ENCODE data around the gene INO80. TPM values are rescaled to one million over a fixed set of nuclear protein-coding genes. Genes with fewer than 3 reads are reported as not detected.
"Not testable (repeated sequence)": the region's sequence is repeated elsewhere in the genome, so short reads cannot be mapped to it uniquely, and the experiment has no call there.

The INO80 gene, protein sequence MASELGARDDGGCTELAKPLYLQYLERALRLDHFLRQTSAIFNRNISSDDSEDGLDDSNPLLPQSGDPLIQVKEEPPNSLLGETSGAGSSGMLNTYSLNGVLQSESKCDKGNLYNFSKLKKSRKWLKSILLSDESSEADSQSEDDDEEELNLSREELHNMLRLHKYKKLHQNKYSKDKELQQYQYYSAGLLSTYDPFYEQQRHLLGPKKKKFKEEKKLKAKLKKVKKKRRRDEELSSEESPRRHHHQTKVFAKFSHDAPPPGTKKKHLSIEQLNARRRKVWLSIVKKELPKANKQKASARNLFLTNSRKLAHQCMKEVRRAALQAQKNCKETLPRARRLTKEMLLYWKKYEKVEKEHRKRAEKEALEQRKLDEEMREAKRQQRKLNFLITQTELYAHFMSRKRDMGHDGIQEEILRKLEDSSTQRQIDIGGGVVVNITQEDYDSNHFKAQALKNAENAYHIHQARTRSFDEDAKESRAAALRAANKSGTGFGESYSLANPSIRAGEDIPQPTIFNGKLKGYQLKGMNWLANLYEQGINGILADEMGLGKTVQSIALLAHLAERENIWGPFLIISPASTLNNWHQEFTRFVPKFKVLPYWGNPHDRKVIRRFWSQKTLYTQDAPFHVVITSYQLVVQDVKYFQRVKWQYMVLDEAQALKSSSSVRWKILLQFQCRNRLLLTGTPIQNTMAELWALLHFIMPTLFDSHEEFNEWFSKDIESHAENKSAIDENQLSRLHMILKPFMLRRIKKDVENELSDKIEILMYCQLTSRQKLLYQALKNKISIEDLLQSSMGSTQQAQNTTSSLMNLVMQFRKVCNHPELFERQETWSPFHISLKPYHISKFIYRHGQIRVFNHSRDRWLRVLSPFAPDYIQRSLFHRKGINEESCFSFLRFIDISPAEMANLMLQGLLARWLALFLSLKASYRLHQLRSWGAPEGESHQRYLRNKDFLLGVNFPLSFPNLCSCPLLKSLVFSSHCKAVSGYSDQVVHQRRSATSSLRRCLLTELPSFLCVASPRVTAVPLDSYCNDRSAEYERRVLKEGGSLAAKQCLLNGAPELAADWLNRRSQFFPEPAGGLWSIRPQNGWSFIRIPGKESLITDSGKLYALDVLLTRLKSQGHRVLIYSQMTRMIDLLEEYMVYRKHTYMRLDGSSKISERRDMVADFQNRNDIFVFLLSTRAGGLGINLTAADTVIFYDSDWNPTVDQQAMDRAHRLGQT (N-terminal part only)
- total RNA-seq (ENCODE audit: insufficient read depth, low replicate concordance), result 16.9 TPM

DNA sequence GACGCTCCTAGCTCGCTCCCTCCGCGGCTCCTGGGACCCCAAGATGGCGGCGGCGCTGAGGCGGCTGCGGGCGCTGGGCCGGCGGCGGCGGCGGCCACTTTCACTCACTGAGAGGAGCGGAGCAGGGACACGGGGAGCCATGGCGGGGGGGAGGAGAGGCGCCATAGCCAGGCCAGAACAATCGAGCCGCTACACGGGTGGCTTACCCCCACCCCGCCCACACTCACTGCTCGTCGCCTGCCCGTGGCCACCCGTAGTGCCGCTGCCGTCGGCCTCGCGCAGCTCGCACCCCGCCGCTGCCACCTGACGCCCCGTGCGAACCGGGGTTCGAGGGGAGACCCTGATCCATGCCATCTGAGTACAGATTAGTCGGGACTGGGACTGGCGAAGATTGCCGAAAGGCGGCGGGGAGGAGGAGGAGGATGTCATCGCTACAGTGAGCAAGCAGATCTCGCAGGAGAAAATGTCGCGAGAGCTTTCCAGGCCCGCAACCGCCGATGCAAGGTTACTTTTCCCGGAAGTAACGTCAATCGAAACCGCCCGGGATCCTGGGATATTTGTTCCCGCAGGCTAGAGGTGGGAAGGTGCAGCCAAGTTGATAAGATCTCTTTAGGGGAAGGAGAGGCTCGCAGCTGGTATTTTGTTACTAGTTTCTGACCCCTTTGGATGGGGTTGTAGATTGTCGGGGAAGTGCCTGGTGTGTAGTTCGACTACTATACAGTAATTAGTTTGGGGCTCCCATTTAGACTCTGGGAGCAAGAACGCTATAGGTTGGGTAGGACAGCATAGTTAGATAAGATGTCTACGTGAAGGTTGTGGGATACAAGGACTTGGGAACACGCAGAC is at the start of gene INO80:
Gene INO80, minus strand, starts transcription at position 165 of the 846 bp plus-strand sequence. CDS start 19,970 bp downstream, outside the sequence.
- peak; percentile 99 for DNase-seq (ENCODE audit: low spot score)

DNA sequence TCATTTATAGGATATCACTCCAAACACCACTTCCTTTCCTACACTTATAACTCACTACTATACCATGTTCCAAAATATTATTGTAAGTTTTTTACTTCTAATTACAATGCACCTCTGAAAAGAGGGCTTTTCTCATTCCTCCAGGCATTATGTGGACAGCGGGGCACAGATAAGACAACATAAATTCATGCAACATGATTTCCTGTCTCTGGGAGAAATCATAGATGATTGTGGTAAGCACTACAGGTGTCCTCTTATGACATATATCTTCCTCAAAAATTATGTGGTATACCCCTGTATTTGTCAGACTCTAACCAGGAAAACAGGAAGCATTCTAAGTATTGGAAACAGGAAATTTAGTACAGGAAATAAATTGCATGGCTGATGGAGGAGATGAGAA is 45.7 kb upstream of the INO80 start:
- no peak for DNase-seq (ENCODE audit: low spot score)

DNA sequence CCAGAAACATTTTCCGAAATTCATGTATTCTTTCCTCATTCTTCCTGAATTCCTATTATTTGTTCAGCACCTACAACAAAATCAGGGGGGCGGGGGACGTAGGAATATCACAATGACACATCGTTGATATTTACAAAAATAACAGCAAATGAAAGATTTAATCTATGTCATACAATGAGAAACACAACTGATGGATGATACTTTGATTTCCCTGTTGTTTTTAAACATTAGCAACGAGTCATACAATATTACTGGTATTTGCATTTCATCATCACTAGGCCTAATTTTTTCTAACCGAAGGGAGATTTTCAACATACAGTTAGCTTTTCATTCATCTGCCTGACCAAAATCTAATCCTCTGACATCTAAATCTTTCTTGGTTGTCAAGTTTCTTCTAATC is 45.3 kb upstream of the INO80 start:
- DNase-seq (ENCODE audit: low spot score), result no peak

DNA sequence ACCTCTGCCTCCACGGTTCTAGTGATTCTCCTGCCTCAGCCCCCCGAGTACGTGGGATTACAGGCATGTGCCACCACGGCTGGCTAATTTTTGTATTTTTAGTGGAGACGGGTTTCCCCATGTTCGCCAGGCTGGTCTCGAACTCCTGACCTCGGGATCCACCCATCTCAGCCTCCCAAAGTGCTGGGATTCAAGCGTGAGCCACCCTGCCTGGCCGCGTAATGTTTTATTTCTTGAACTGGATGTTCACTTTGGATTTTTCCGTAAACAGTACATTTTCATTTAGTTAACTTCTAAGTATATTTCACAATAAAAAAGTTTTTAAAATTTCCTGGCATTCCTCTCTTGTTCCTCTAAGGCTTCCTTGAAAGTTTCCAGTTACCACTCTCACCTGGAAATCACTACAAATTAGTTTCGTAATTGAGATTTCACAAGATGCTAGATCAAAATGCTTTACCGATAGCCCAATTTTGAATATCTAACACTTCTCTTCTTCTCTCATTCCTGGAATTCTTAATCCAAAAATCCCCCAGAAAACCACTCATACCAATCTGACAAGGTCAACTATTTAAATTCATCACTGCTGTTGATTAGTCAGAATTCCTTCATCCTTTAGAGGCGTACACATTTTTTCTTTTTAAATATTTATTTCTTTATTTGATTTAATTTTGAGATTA is 44.7 kb upstream of the INO80 start:
- no peak for DNase-seq (ENCODE audit: low spot score)

DNA sequence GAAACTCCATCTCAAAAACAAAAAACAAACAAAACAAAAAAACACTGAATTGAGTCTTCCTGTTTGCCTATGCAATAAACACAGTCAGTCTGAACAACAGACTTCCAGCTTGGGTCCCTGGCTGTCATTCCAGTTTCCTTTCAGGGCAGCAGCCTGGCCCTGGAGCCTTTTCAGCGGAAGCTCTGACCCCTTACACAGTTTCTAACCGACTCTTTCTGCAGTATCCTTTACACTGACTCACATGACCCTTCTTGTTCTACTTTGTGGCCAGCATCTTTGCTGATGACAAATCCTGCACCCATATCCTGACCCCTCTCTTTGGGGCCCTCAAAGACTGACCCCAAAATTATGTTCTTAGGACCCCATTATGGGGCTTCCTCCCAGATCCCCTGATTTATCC is 38.3 kb upstream of the INO80 start:
- DNase-seq (ENCODE audit: low spot score), result no peak

DNA sequence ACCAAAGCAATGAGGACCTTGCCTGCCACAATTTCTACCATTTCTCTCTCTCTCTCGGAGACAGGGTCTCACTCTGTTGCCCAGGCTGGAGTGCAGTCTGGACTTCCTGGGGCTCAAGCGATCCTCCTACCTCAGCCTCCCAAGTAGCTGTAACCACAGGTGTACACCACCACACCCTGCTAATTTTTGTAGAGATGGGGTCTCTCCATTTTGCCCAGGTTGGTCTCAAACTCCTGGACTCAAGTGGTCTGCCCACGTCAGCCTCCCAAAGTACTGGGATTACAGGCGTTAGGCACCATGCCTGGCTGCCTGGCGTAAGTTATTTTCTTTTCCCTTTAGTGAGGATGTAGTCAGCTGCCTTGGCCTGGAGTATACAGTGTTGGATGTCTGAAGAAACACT is 37.7 kb upstream of the INO80 start:
- no peak for DNase-seq (ENCODE audit: low spot score)

DNA sequence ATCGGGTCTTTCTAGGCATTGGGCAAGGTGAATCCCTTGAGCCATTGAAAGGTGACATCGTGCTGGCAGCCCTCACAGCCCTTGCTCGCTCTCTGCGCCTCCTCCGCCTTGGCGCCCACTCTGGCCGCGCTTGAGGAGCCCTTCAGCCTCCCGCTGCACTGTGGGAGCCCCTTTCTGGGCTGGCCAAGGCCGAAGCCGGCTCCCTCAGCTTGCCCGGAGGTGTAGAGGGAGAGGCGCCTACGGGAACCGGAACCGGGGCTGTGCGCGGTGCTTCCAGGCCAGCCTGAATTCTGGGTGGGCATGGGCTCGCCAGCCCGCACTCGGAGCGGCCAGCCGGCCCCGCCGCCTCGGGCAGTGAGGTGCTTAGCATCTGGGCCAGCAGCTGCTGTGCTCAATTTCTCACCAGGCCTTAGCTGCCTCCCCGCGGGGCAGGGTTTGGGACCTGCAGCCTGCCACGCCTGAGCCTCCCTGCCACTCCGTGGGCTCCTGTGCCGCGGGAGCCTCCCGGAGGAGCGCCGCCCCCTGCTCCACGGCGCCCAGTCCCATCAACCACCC is 35.4 kb upstream of the INO80 start:
- DNase-seq (ENCODE audit: low spot score), result no peak

DNA sequence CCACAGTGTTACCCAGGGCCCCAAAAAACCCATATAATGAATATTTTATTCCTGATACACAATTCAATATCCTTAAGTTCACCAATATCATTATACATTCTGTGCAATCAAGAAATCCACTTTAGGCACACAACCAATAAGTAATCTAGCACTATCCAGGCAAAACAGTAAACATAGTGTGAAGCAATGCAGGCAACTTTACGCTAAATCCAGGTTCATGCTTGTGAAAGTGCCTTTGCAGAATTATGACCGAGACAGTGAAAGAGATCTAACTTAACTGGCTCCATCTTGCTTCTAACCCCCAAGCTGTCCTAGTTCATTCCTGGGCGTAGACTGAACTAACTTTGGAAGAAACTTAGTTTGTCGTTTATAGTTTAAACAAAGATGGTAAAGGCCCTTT is 34.2 kb upstream of the INO80 start:
- no peak for DNase-seq (ENCODE audit: low spot score)

DNA sequence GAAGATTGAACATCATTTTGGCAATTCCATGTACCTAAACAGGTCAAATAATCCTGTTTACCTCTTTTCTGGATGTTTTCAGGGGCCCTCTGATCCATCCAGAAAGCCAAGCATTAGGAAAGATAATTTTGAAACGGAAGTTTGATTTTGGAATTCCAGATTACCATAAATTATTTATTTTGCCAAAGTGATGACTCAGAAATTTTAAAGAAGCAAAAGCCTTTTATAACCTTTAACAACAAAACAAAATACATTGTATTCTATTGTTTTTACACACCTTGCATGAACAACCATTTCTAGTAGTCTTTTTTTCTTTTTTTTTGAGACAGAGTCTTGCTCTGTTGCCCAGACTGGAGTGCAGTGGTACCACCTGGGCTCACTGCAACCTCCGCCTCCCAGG is 32.0 kb upstream of the INO80 start:
- no peak for DNase-seq (ENCODE audit: low spot score)

DNA sequence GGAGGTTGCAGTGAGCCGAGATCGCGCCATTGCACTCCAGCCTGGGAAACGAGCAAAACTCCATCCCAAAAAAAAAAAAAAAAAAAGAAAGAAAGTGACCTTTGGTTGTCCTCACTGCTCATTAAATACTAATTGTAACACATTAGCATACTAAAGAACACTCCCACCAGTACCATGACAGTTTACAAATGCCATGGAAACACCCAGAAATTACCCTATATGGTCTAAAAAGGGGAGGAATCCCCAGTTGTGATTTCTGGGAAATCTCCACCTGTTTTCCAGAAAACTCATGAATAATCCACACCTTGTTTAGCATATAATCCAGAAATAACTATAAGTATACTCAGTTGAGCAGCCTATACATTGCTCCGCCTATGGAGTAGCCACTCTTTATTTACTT is 23.5 kb upstream of the INO80 start:
- DNase-seq (ENCODE audit: low spot score), result no peak

DNA sequence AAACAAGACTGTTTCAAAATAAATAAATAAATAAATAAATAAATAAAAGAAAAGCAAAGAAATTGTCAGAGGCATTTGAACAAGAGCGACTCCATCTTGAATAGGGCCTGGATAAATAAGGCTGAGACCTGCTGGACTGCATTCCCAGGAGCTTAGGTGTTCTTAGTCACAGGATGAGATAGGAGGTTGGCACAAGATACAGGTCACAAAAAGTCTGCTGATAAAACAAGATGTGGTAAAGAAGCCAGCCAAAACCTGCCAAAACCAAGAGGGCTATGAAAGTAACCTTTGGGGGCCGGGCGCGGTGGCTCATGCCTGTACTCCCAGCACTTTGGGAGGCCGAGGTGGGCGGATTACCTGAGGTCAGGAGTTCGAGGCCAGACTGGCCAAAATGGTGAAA is 23.0 kb upstream of the INO80 start:
- not testable (repeated sequence) for DNase-seq (ENCODE audit: low spot score)

DNA sequence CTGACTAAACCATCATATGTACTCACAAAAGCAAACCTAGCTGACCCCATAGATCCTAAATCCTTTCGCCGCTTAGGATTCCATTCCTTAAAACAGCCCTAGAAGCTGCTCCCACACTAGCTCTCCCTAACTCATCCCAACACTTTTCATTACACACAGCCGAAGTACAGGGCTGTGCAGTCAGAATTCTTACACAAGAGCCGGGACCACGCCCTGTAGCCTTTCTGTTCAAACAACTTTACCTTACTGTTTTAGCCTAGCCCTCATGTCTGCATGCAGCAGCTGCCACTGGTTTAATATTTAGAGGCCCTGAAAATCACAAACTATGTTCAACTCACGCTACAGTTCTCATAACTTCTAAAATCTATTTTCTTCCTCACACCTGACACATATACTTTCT is 19.5 kb upstream of the INO80 start:
- not testable (repeated sequence) for DNase-seq (ENCODE audit: low spot score)

DNA sequence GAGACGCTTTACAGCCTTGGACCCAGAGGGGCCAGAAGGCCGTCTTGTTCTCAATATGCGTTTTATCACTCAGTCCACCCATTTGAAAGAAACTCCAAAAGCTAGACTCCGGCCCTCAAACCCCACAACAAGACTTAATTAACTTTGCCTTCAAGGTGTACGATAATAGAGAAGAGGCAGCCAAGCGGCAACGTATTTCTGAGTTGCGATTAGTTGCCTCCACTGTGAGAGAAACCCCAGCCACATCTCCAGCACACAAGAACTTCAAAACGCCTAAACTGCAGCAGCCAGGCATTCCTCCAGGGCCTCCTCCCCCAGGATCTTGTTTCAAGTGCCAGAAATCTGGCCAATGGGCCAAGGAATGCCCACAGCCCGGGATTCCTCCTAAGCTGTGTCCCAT is 17.4 kb upstream of the INO80 start:
- DNase-seq (ENCODE audit: low spot score), result no peak

DNA sequence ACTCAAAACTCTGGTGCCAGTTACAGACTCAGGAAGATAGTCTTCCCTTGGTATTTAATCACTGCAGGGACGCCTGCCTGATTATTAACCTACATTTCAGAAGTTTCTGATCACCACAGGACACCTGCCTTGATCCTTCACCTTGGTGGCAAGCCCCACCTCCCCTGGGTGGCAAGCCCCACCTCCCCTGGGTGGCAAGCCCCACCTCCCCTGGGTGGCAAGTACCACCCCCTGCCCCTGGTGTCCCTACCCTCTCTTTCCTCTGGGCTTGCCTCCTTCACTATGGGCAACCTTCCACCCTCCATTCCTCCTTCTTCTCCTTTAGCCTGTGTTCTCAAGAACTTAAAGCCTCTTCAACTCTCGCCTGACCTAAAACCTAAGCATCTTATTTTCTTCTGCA is 16.0 kb upstream of the INO80 start:
- not testable (repeated sequence) for DNase-seq (ENCODE audit: low spot score)

DNA sequence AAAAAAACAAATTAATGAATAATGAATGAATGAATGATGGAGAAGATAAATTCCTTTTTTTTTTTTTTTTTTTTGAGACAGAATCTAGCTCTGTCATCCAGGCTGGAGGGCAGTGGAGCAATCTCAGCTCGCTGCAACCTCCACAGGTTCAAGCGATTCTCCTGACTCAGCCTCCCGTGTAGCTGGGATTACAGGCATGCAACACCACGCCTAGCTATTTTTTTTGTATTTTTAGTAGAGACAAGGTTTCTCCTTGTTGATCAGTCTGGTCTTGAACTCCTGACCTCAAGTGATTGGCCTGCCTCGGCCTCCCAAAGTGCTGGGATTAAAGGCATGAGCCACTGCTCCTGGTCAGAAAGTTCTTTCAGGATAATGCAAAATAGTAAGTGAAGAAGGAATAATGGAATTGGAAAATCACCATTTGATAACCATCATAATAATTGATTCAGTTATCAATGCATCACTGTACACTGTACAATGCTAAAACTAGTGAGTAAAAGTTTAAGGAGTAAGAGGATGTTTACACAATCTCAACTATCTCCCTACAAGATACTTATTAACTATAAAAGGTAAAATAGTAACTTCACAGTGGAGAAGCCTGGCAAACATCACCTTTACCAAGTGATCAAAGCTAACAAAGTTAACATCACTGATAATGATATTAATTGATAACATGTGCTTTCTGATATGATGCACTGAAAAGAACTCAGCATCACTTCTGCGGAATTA is 12.3 kb upstream of the INO80 start:
- DNase-seq (ENCODE audit: low spot score), result no peak

DNA sequence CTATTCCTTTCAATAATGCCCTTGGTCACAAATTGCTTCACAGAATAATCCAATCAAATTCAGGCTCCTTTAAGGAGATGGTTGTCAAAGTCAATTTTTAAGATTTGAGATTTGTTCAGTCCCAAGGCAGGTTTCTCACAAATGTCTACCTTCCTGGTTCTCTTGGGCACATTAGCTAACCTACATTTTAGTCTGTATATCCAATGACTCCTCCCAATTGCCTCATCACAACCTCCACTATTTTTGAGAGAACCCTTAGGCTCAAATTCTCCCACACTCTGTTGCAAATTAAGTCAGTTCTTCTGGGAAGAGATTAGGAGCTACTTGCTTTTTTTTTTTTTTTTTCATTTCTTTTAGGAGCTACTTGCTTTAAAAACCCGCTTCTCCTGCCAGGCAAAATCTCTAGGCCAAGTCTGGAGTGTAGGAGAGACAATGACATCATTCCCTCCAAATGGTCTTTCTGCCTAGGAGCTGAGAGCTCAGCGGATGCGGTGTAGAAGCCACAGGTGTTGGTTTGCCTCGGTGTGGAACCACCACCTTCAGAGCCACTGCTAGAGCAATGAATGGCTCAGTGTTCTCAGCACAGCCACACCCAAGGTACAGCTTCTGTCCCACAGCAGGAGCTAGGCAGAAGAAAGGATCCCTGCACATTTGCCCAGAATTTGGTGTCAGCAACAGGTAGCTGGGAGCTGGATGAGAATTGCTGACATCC is 10.0 kb upstream of the INO80 start:
- no peak for DNase-seq (ENCODE audit: low spot score)

DNA sequence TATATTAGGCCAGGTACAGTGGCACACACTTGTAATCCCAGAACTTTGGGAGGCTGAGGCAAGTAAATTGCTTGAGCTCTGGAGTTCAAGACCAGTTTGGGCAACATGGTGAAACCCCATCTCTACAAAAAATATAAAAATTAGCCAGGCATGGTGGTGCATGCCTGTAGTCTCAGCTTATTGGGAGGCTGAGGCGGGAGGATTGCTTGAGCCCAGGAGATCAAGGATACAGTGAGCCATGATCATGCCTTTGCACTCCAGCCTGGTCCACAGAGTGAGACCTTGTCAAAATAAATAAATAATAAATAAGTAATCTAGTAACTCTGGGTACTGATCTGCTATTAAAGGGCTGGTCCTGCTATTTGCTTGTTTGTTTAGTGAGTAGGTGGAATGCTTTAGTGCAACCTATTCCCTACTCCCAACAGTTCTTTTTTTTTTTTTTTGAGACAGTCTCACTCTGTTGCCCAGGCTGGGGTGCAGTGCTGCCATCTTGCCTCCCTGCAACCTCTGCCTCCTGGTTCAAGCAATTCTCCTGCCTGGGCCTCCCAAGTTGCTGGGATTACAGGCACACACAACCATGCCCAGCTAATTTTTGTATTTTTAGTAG is 9.1 kb upstream of the INO80 start:
- DNase-seq (ENCODE audit: low spot score), result no peak

DNA sequence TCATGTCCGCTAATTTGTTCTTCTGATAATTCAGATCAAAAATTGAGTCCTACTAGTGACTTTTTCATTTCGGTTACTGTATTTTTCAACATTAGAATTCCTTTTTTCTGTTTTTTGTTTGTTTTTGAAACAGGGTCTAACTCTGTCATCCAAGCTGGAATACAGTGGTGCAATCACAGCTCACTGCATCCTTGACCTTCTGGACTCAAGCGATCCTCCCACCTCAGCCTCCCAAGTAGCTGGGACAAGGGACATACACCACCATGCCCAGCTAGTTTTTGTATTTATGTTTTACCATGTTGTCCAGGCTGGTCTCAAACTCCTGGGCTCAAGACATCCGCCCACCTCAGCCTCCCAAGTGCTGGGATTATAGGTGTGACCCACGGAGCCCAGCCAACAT is 8.0 kb upstream of the INO80 start:
- DNase-seq (ENCODE audit: low spot score), result no peak
